Activated T-cell treated with anti-CD3 and anti-CD28 coated beads, Interleukin-2, amount 50 U/mL, for 72 hours (primary cell): ENCODE measurements around the gene CX3CL1. TPM values are rescaled to one million over a fixed set of nuclear protein-coding genes. Genes with fewer than 3 reads are reported as not detected.

Experiments
- ATAC-seq, 2 donors: fragments of 150-1000 bp; cut with Tn5 transposase; replicated peaks in 1 of 2; 2 replicates each; pipeline ENCODE4 v1.10.0; 2021; ENCODE audit warnings: moderate library complexity in 2 of 2, mild to moderate bottlenecking in 1 of 2
- DNase-seq, 2 donors: peaks; one replicate each; pipeline ENCODE4 v3.0.0; 2021 to 2022; ENCODE audit warnings: mixed read lengths in 1 of 2
- H3K27ac Mint-ChIP-seq: one replicate; pipeline ENCODE4 v1.8.0; 2022; ENCODE audit warnings: mild to moderate bottlenecking, moderate library complexity, mixed read lengths
- H3K27me3 Mint-ChIP-seq: one replicate; pipeline ENCODE4 v1.8.0; 2022; ENCODE audit warnings: low read depth, mixed read lengths
- H3K36me3 Mint-ChIP-seq, 2 donors: one replicate each; pipeline ENCODE4 v1.8.0; 2022; ENCODE audit warnings: mixed read lengths in 2 of 2, mild to moderate bottlenecking in 1 of 2; ENCODE audit not compliant: insufficient read depth in 2 of 2
- H3K4me1 Mint-ChIP-seq: one replicate; pipeline ENCODE4 v1.8.0; 2022; ENCODE audit warnings: low read depth, mixed read lengths
- H3K4me3 Mint-ChIP-seq, 2 donors: one replicate each; pipeline ENCODE4 v1.8.0; 2022; ENCODE audit warnings: mild to moderate bottlenecking in 2 of 2, mixed read lengths in 2 of 2, moderate library complexity in 2 of 2
- H3K9me3 Mint-ChIP-seq, 2 donors: one replicate each; pipeline ENCODE4 v1.8.0; 2022; ENCODE audit warnings: mixed read lengths in 2 of 2
- total RNA-seq, 2 donors: library from RNA; stranded (reverse); gene quantifications; one replicate each; pipeline ENCODE4 v1.2.3, GENCODE V29; 2022

The CX3CL1 gene
- total RNA-seq, 2 donors from 2014 or later = not detected

- H3K27me3 Mint-ChIP-seq = no peaks in the 10 kb centered on the region
- DNase-seq (no peak), ATAC-seq (no peak)
- no peak overlapping the region for H3K4me3 Mint-ChIP-seq
- H3K36me3 Mint-ChIP-seq = no peaks in the 10 kb centered on the region
- H3K4me1 Mint-ChIP-seq = peaks cover 8% of the 10 kb centered on the region
- H3K9me3 Mint-ChIP-seq = no peaks in the 10 kb centered on the region
- H3K27ac Mint-ChIP-seq = no peak overlapping the region
Measured at GRCh38 chr16:57407521-57408353, 35.4 kb downstream of the CX3CL1 start.

- Mint-ChIP-seq H3K9me3 (no peaks in the 10 kb centered on the region), H3K36me3 (no peaks in the 10 kb centered on the region), H3K4me3 (no peak overlapping the region), H3K27me3 (no peaks in the 10 kb centered on the region), H3K4me1 (peaks cover 8% of the 10 kb centered on the region), H3K27ac (no peak overlapping the region)
- DNase-seq (no peak), ATAC-seq (no peak)
Measured at GRCh38 chr16:57409065-57409464, 36.8 kb downstream of the CX3CL1 start.

GRCh38 chr16:57409870-57410587 lies 37.7 kb downstream of the CX3CL1 start:
- ATAC-seq (no peak), DNase-seq (no peak)
- H3K9me3 Mint-ChIP-seq = no peaks in the 10 kb centered on the region
- H3K36me3 Mint-ChIP-seq = no peaks in the 10 kb centered on the region
- H3K4me1 Mint-ChIP-seq = peaks cover 6% of the 10 kb centered on the region
- H3K4me3 Mint-ChIP-seq = no peak overlapping the region
- no peaks in the 10 kb centered on the region for H3K27me3 Mint-ChIP-seq
- H3K27ac Mint-ChIP-seq = no peak overlapping the region

- no peak overlapping the region for H3K27ac Mint-ChIP-seq
- no peak for DNase-seq
- H3K27me3 Mint-ChIP-seq = no peaks in the 10 kb centered on the region
- H3K36me3 Mint-ChIP-seq = no peaks in the 10 kb centered on the region
- H3K4me3 Mint-ChIP-seq = peak overlapping the region in 1 of 2 donors; percentile 36
- ATAC-seq = peak in 1 of 2 donors; percentile 38
- no peaks in the 10 kb centered on the region for H3K9me3 Mint-ChIP-seq
- H3K4me1 Mint-ChIP-seq = no peaks in the 10 kb centered on the region
Measured at GRCh38 chr16:57411362-57411976, 39.2 kb downstream of the CX3CL1 start.

- no peaks in the 10 kb centered on the region for H3K27me3 Mint-ChIP-seq
- ATAC-seq = no peak
- peaks cover 7% of the 10 kb centered on the region for H3K4me1 Mint-ChIP-seq
- no peak overlapping the region for H3K4me3 Mint-ChIP-seq
- no peak overlapping the region for H3K27ac Mint-ChIP-seq
- no peak for DNase-seq
- H3K9me3 Mint-ChIP-seq = no peaks in the 10 kb centered on the region
- H3K36me3 Mint-ChIP-seq = no peaks in the 10 kb centered on the region
Measured at GRCh38 chr16:57412584-57412983, 40.3 kb downstream of the CX3CL1 start.

- DNase-seq (no peak), ATAC-seq (no peak)
- H3K4me3 Mint-ChIP-seq = no peak overlapping the region
- H3K9me3 Mint-ChIP-seq = no peaks in the 10 kb centered on the region
- no peaks in the 10 kb centered on the region for H3K27me3 Mint-ChIP-seq
- H3K27ac Mint-ChIP-seq = no peak overlapping the region
- no peaks in the 10 kb centered on the region for H3K36me3 Mint-ChIP-seq
- H3K4me1 Mint-ChIP-seq = peaks cover 7% of the 10 kb centered on the region
Measured at GRCh38 chr16:57413301-57413730, 41.0 kb downstream of the CX3CL1 start.

- Mint-ChIP-seq H3K4me1 (peaks cover 12% of the 10 kb centered on the region), H3K27ac (no peak overlapping the region), H3K4me3 (no peak overlapping the region), H3K9me3 (no peaks in the 10 kb centered on the region), H3K27me3 (no peaks in the 10 kb centered on the region), H3K36me3 (no peaks in the 10 kb centered on the region)
- DNase-seq (no peak), ATAC-seq (no peak)
Measured at GRCh38 chr16:57413733-57414132, 41.4 kb downstream of the CX3CL1 start.

GRCh38 chr16:57416084-57416483 lies 43.8 kb downstream of the CX3CL1 start:
- Mint-ChIP-seq H3K27me3 (no peaks in the 10 kb centered on the region), H3K4me1 (peaks cover 16% of the 10 kb centered on the region), H3K27ac (no peak overlapping the region), H3K36me3 (no peaks in the 10 kb centered on the region), H3K4me3 (no peak overlapping the region), H3K9me3 (no peaks in the 10 kb centered on the region)
- ATAC-seq (peak in 1 of 2 donors; percentile 2), DNase-seq (no peak)

- Mint-ChIP-seq H3K27ac (peak overlapping the region; percentile 82), H3K4me1 (peaks cover 16% of the 10 kb centered on the region), H3K36me3 (no peaks in the 10 kb centered on the region), H3K4me3 (no peak overlapping the region), H3K27me3 (no peaks in the 10 kb centered on the region), H3K9me3 (no peaks in the 10 kb centered on the region)
- DNase-seq = no peak
- no peak for ATAC-seq
Measured at GRCh38 chr16:57419506-57419905, 47.2 kb downstream of the CX3CL1 start.

GRCh38 chr16:57422026-57422944 lies 50.0 kb downstream of the CX3CL1 start:
- Mint-ChIP-seq H3K9me3 (no peaks in the 10 kb centered on the region), H3K36me3 (no peaks in the 10 kb centered on the region), H3K4me1 (peaks cover 10% of the 10 kb centered on the region), H3K4me3 (no peak overlapping the region), H3K27me3 (no peaks in the 10 kb centered on the region), H3K27ac (no peak overlapping the region)
- ATAC-seq = no peak
- no peak for DNase-seq

GRCh38 chr16:57423152-57423551 lies 50.9 kb downstream of the CX3CL1 start:
- DNase-seq (no peak), ATAC-seq (no peak)
- Mint-ChIP-seq H3K27ac (no peak overlapping the region), H3K27me3 (no peaks in the 10 kb centered on the region), H3K9me3 (no peaks in the 10 kb centered on the region), H3K4me1 (peaks cover 9% of the 10 kb centered on the region), H3K36me3 (peaks cover 0 to 6% of the 10 kb centered on the region in 2 donors), H3K4me3 (no peak overlapping the region)

- ATAC-seq (no peak), DNase-seq (no peak)
- Mint-ChIP-seq H3K27ac (no peak overlapping the region), H3K27me3 (no peaks in the 10 kb centered on the region), H3K36me3 (peaks cover 0 to 15% of the 10 kb centered on the region in 2 donors), H3K9me3 (no peaks in the 10 kb centered on the region), H3K4me3 (no peak overlapping the region), H3K4me1 (no peaks in the 10 kb centered on the region)
Measured at GRCh38 chr16:57424583-57424982, 52.3 kb downstream of the CX3CL1 start.
